GM21529 (cell line): ENCODE measurements around the gene IDH3A.

Experiments used
- ATAC-seq: cut with Tn5 transposase; IDR thresholded peaks from one replicate; pipeline ENCODE4 v1.9.1; 2021; ENCODE audit not compliant: unreplicated experiment

The IDH3A gene

GRCh38 chr15:78164010-78164409 is 14.8 kb downstream of the IDH3A start:
- ATAC-seq: no peak

GRCh38 chr15:78167227-78167888 is 18.2 kb downstream of the IDH3A start:
- peak; percentile 69 for ATAC-seq

- no peak for ATAC-seq
Measured at GRCh38 chr15:78168608-78169007, 19.4 kb downstream of the IDH3A start.

GRCh38 chr15:78170848-78171773 is 21.9 kb downstream of the IDH3A start:
- peak; percentile 75 for ATAC-seq

GRCh38 chr15:78171864-78172472 is 22.8 kb downstream of the IDH3A start:
- ATAC-seq: no peak

GRCh38 chr15:78174401-78174800 is 25.2 kb downstream of the IDH3A start:
- ATAC-seq: no peak

GRCh38 chr15:78175330-78175729 is 26.2 kb downstream of the IDH3A start:
- ATAC-seq: no peak

- no peak for ATAC-seq
Measured at GRCh38 chr15:78177447-78177873, 28.3 kb downstream of the IDH3A start.

- ATAC-seq: no peak
Measured at GRCh38 chr15:78178064-78178463, 28.9 kb downstream of the IDH3A start.

- ATAC-seq: no peak
Measured at GRCh38 chr15:78179286-78179840, 30.2 kb downstream of the IDH3A start.

- no peak for ATAC-seq
Measured at GRCh38 chr15:78179906-78180305, 30.7 kb downstream of the IDH3A start.

- ATAC-seq: no peak
Measured at GRCh38 chr15:78182336-78182700, 33.2 kb downstream of the IDH3A start.

- ATAC-seq: no peak
Measured at GRCh38 chr15:78182821-78183220, 33.7 kb downstream of the IDH3A start.

GRCh38 chr15:78192826-78193594 is 43.8 kb downstream of the IDH3A start:
- ATAC-seq: no peak

GRCh38 chr15:78193731-78194567 is 44.8 kb downstream of the IDH3A start:
- no peak for ATAC-seq

GRCh38 chr15:78194568-78194925 is 45.4 kb downstream of the IDH3A start:
- ATAC-seq: no peak

- ATAC-seq: no peak
Measured at GRCh38 chr15:78195735-78196201, 46.6 kb downstream of the IDH3A start.

GRCh38 chr15:78197632-78198031 is 48.5 kb downstream of the IDH3A start:
- ATAC-seq: no peak

GRCh38 chr15:78200276-78200930 is 51.2 kb downstream of the IDH3A start:
- no peak for ATAC-seq
